Cardiac fibroblast (primary cell): ENCODE results near the gene UROS.

Experiments
- DNase-seq, 2 donors: peaks; one replicate each; pipeline versions ENCODE4 v3.0.0 to v3.0.0-alpha.2; 2010; ENCODE audit warnings: low read depth in 2 of 2
- H3K4me3 ChIP-seq, 2 donors: replicated peaks in 1 of 2; 1 replicate in 1 of 2; 2 replicates in 1 of 2; pipeline ENCODE4 v1.5.1; 2011; ENCODE audit warnings: low read depth in 2 of 2, low read length in 2 of 2, mild to moderate bottlenecking in 2 of 2, moderate library complexity in 1 of 2
- TF ChIP-seq, protein P1 (sequence below): IDR thresholded peaks from one replicate; pipeline ENCODE4 v1.5.1; 2011; ENCODE audit warnings: low read depth, mild to moderate bottlenecking, low read length, inconsistent platforms

UROS gene

DNA sequence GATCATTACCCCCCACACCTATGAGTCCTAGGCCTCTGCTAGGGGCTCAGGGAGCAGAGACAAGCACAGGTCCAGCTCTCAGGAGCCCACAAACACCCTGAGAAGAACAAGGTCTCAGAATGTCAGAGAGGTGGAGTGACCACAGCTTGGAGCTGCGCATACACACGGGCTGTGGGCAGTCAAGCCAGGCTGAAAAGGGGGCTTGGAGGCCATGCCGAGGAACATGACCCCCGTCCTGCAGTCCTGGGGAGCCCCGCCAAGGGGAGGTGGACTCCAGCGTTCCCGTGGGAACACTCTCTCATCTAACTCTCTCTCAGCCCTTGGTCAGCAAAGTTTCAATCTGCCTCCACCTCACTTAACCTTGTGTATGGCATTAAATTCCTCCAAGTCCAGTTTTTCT is 39.6 kb downstream of the UROS start:
- H3K4me3 ChIP-seq = no peak overlapping the region
- TF ChIP-seq, protein P1, sequence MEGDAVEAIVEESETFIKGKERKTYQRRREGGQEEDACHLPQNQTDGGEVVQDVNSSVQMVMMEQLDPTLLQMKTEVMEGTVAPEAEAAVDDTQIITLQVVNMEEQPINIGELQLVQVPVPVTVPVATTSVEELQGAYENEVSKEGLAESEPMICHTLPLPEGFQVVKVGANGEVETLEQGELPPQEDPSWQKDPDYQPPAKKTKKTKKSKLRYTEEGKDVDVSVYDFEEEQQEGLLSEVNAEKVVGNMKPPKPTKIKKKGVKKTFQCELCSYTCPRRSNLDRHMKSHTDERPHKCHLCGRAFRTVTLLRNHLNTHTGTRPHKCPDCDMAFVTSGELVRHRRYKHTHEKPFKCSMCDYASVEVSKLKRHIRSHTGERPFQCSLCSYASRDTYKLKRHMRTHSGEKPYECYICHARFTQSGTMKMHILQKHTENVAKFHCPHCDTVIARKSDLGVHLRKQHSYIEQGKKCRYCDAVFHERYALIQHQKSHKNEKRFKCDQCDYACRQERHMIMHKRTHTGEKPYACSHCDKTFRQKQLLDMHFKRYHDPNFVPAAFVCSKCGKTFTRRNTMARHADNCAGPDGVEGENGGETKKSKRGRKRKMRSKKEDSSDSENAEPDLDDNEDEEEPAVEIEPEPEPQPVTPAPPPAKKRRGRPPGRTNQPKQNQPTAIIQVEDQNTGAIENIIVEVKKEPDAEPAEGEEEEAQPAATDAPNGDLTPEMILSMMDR = no peak

DNA sequence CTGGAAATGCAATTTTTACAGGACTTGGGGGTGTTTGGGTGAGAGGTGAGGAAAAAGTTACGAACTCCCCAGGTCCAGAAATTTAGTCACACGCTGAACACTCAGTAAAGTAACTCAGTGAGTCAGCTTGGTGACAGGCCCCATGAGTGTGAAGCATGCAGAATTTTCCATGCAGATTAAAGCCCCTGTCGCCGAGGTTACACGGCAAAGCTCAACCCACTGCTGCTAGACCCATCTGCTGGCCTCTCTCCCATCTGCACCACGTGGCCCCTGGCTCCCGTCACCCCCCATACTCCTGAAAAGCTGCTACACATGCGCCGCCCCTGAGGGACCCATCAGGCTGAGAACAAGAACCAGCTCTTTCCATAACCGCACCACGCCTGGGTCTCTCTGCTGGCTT is 40.4 kb downstream of the UROS start:
- DNase-seq = no peak
- TF ChIP-seq, protein P1 = no peak
- H3K4me3 ChIP-seq = no peak overlapping the region

More for the DNA sequence above, 39.6 kb downstream of the UROS start:
- no peak for DNase-seq

DNA sequence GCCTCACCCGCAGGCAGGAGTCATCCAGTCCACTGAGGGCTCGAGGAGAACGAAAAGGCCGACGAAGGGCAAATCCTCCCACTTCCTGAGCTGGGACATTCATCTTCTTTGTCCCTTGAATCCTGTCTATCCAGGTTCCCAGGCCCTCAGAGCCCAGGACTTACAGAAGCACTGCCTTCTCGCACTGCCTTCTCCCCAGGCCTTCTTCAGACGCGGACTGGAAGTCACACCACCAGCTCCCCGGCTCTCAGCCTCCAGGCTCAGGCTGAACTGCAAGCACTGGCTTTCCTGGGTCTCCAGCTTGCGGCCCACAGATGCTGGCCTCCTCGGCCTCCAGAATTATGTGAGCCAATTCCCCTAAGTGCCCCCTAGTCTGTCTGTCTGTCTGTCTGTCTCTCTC is 41.0 kb downstream of the UROS start:
- DNase-seq = no peak
- H3K4me3 ChIP-seq = no peak overlapping the region
- TF ChIP-seq, protein P1 = no peak

DNA sequence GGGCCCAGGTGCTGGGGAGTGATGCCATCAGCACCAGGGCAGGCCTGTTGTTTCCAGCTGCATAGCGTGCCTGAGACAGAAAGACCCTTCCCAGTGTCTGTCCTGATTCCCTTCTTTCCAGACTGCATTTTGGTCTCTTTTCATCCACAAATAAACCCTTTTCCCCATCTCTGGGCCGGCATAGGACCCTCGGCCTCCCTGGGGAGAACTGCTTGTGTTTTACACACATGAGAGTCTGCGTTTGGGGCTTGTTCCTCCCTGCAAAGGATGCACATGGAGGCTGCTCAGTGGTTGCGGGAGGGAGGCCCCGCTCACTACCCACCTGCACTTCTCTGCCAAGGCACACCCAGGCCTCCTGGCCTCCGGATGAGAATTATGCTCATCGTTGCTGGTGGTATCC is 41.7 kb downstream of the UROS start:
- no peak for DNase-seq
- no peak overlapping the region for H3K4me3 ChIP-seq
- TF ChIP-seq, protein P1 = no peak

DNA sequence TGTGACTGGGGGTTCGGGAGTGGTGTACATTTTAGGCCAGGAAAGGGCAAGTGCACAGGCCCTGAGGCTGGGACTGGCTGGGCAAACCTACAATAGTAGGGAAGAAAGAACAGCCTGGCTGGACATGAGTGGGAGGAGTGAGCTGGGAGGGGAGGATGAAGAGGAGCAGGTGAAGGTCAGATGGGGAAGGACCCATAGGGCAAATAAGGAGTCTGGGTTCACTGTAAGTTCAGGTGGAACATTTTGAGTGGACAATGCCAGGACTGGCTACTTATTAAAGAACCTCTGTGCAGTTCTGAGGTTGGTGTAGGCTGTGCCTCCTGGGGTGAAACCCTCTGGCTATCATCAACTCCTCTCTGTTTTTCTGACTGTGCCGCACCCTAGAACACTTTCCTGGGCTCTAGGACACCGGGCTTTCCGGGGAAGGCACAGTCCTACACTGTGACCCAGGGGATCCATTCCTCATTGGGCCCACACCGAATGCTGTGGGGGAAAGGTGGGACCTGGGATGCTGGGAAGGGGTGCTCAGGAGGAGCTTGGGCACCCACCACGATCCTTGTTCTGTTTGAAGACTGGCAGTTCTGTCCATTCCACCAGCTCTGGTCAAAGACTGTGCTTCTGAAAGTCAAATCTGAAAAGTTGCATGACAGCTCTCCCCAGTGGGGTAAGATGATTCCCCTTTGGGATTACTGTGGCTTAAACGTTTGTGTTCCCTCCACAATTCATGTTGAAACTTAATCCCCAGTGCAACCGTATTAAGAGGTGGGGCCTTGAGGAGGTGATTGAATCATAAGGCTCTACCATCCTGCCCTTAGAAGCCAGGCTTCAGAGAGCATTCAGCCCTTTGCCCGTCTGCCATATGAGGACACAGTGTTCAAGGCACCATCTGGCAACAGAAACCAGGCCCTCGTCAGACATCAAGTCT is 43.4 kb downstream of the UROS start:
- H3K4me3 ChIP-seq = no peak overlapping the region
- no peak for DNase-seq
- TF ChIP-seq, protein P1 = no peak

DNA sequence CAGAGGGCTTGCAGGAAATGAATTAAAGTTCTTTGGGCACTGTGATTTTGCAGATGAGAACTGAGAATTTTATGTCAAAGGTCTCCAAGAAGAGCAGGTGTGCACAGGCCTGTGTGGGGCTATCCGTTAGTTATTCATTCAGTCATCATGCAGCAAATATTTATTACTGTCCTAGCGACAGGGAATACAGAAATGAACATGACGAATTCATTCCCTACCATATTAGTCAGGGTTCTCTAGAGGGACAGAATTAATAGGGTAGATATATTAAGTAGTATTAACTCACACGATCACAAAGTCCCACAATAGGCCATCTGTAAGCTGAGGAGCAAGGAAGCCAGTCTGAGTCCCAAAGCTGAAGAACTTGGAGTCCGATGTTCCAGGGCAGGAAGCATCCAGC is 44.5 kb downstream of the UROS start:
- DNase-seq = no peak

More for the DNA sequence above, 44.5 kb downstream of the UROS start:
- TF ChIP-seq, protein P1 = no peak
- H3K4me3 ChIP-seq = no peak overlapping the region
